ENCODE data around the gene LAPTM5.
"Not testable (repeated sequence)": the region's sequence is repeated elsewhere in the genome, so short reads cannot be mapped to it uniquely, and the experiment has no call there.

The LAPTM5 gene

GRCh38 chr1:30768830-30769718 is 11.5 kb upstream of the LAPTM5 start:
- DNase-seq = no peak

- DNase-seq = no peak
These were observed 10.7 kb upstream of the LAPTM5 start for GRCh38 chr1:30768159-30768829.

- not testable (repeated sequence) for DNase-seq
These were observed 9.4 kb upstream of the LAPTM5 start for GRCh38 chr1:30766948-30767347.

- DNase-seq = peak; percentile 41
These were observed 8.2 kb upstream of the LAPTM5 start for GRCh38 chr1:30765556-30766434.

- DNase-seq = no peak
These were observed 7.5 kb upstream of the LAPTM5 start for GRCh38 chr1:30764939-30765555.

- DNase-seq = no peak
These were observed 6.8 kb upstream of the LAPTM5 start for GRCh38 chr1:30764396-30764795.

GRCh38 chr1:30763651-30764248 is 6.2 kb upstream of the LAPTM5 start:
- DNase-seq = no peak

GRCh38 chr1:30762930-30763650 is 5.5 kb upstream of the LAPTM5 start:
- no peak for DNase-seq

GRCh38 chr1:30762152-30762929 is 4.8 kb upstream of the LAPTM5 start:
- no peak for DNase-seq

GRCh38 chr1:30761381-30762151 is 4.0 kb upstream of the LAPTM5 start:
- no peak for DNase-seq

GRCh38 chr1:30760596-30761324 is 3.2 kb upstream of the LAPTM5 start:
- DNase-seq = no peak

GRCh38 chr1:30759718-30760281 is 2.2 kb upstream of the LAPTM5 start:
- DNase-seq = peak; percentile 69

GRCh38 chr1:30758785-30759380 is 1.3 kb upstream of the LAPTM5 start:
- no peak for DNase-seq

GRCh38 chr1:30758121-30758688 is 631 bp upstream of the LAPTM5 start:
- DNase-seq = no peak

GRCh38 chr1:30756545-30757351 is 826 bp downstream of the LAPTM5 start:
- peak; percentile 70 for DNase-seq

- no peak for DNase-seq
These were observed 1.4 kb downstream of the LAPTM5 start for GRCh38 chr1:30756206-30756544.

- no peak for DNase-seq
These were observed 1.8 kb downstream of the LAPTM5 start for GRCh38 chr1:30755746-30756145.
